ENCODE results near the gene PTCD2. TPM values are rescaled to one million over a fixed set of nuclear protein-coding genes. Genes with fewer than 3 reads are reported as not detected.

PTCD2 gene
- total RNA-seq, 2 donors from 2014 or later, result 8.9 to 10.2 TPM

GRCh38 chr5:72346398-72346797, 26.2 kb downstream of the PTCD2 start:
- H3K36me3 ChIP-seq, result no peaks in the 10 kb centered on the region
- no peaks in the 10 kb centered on the region for H3K27me3 ChIP-seq (replicated peaks; ENCODE audit: insufficient read depth)
- no peaks in the 10 kb centered on the region for H3K9me3 ChIP-seq
- no peak overlapping the region for H3K4me3 ChIP-seq
- no peak for TF ChIP-seq POLR2AphosphoS5 (IDR thresholded peaks at IDR 0.05)
- TF ChIP-seq, protein P1, sequence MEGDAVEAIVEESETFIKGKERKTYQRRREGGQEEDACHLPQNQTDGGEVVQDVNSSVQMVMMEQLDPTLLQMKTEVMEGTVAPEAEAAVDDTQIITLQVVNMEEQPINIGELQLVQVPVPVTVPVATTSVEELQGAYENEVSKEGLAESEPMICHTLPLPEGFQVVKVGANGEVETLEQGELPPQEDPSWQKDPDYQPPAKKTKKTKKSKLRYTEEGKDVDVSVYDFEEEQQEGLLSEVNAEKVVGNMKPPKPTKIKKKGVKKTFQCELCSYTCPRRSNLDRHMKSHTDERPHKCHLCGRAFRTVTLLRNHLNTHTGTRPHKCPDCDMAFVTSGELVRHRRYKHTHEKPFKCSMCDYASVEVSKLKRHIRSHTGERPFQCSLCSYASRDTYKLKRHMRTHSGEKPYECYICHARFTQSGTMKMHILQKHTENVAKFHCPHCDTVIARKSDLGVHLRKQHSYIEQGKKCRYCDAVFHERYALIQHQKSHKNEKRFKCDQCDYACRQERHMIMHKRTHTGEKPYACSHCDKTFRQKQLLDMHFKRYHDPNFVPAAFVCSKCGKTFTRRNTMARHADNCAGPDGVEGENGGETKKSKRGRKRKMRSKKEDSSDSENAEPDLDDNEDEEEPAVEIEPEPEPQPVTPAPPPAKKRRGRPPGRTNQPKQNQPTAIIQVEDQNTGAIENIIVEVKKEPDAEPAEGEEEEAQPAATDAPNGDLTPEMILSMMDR (IDR thresholded peaks at IDR 0.05), result no peak
- no peak for TF ChIP-seq POLR2A (IDR thresholded peaks at IDR 0.05)
- H3K27ac ChIP-seq, result no peak overlapping the region
- no peak for DNase-seq (ENCODE audit: low spot score)
- intact Hi-C loops (cut with DNase I), result no loop called here
- no peaks in the 10 kb centered on the region for H3K4me1 ChIP-seq (replicated peaks)
- 86% methylated on average over 2 of the region's 2 CpGs for WGBS

GRCh38 chr5:72347801-72348308, 27.7 kb downstream of the PTCD2 start:
- WGBS, result 96% methylated on average over 4 of the region's 4 CpGs
- no peak for TF ChIP-seq POLR2AphosphoS5 (IDR thresholded peaks at IDR 0.05)
- no peaks in the 10 kb centered on the region for H3K36me3 ChIP-seq
- intact Hi-C loops (cut with DNase I), result no loop called here
- H3K27ac ChIP-seq, result no peak overlapping the region
- no peak for DNase-seq (ENCODE audit: low spot score)
- no peaks in the 10 kb centered on the region for H3K4me1 ChIP-seq (replicated peaks)
- H3K4me3 ChIP-seq, result no peak overlapping the region
- no peaks in the 10 kb centered on the region for H3K27me3 ChIP-seq (replicated peaks; ENCODE audit: insufficient read depth)
- no peaks in the 10 kb centered on the region for H3K9me3 ChIP-seq

DNA sequence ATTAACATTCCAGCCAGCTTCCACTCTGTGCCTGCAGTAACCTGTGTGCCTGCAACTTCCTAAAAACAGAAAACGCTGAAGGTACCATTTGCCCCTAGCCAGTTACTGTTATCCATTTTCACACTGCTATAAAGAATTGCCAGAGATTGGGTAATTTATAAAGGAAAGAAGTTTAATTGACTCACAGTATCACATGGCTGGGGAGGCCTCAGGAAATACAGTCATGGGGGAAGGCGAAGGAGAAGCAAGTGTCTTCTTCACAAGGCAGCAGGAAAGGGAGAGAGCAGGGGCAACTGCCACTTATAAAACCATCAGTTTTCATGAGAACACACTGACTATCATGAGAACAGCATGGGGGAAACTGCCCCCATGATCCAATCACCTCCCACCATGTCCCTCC, 31.2 kb downstream of the PTCD2 start:
- TF ChIP-seq, protein P1 (IDR thresholded peaks at IDR 0.05), result no peak
- TF ChIP-seq POLR2A (IDR thresholded peaks at IDR 0.05), result no peak
- TF ChIP-seq POLR2AphosphoS5 (IDR thresholded peaks at IDR 0.05), result no peak
- 93% methylated on average over 2 of the region's 2 CpGs for WGBS
- Histone ChIP-seq H3K4me1 (replicated peaks) (no peaks in the 10 kb centered on the region), H3K9me3 (no peaks in the 10 kb centered on the region), H3K36me3 (no peaks in the 10 kb centered on the region), H3K4me3 (no peak overlapping the region), H3K27me3 (replicated peaks; ENCODE audit: insufficient read depth) (no peaks in the 10 kb centered on the region), H3K27ac (no peak overlapping the region)
- intact Hi-C loops (cut with DNase I), result no loop called here
- no peak for DNase-seq (ENCODE audit: low spot score)

GRCh38 chr5:72352616-72353015, 32.4 kb downstream of the PTCD2 start:
- no peak for TF ChIP-seq POLR2AphosphoS5 (IDR thresholded peaks at IDR 0.05)
- TF ChIP-seq, protein P1 (IDR thresholded peaks at IDR 0.05), result no peak
- no peak for TF ChIP-seq POLR2A (IDR thresholded peaks at IDR 0.05)
- no peak overlapping the region for H3K4me3 ChIP-seq
- no peaks in the 10 kb centered on the region for H3K9me3 ChIP-seq
- WGBS, result 100% methylated on average over 1 of the region's 1 CpG
- no peaks in the 10 kb centered on the region for H3K36me3 ChIP-seq
- intact Hi-C loops (cut with DNase I), result no loop called here
- no peaks in the 10 kb centered on the region for H3K27me3 ChIP-seq (replicated peaks; ENCODE audit: insufficient read depth)
- no peak overlapping the region for H3K27ac ChIP-seq
- H3K4me1 ChIP-seq (replicated peaks), result no peaks in the 10 kb centered on the region
- DNase-seq (ENCODE audit: low spot score), result no peak

DNA sequence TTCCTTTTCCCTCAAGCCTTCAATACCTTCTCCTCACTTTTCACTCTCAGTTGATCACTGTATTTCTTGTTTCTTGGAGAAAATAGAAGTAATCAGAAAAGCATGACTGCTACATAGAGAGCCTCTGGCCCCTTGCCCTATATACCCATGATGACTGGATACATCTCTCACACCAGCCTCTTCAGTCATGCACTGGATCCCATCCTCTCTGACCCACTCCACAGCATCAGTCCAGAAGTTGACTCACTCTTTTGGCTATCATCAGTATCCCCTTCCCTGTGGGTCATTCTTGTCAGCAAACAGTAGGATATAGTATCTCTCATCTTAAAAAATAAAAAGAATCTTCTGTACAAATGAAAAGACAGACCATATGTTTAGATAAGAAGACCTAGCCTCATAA, 32.9 kb downstream of the PTCD2 start:
- Histone ChIP-seq H3K4me1 (replicated peaks) (no peaks in the 10 kb centered on the region), H3K27ac (no peak overlapping the region), H3K36me3 (no peaks in the 10 kb centered on the region), H3K9me3 (no peaks in the 10 kb centered on the region), H3K27me3 (replicated peaks; ENCODE audit: insufficient read depth) (no peaks in the 10 kb centered on the region), H3K4me3 (no peak overlapping the region)
- DNase-seq (ENCODE audit: low spot score), result no peak
- TF ChIP-seq POLR2A (IDR thresholded peaks at IDR 0.05) (no peak), POLR2AphosphoS5 (IDR thresholded peaks at IDR 0.05) (no peak)
- TF ChIP-seq, protein P1 (IDR thresholded peaks at IDR 0.05), result no peak
- intact Hi-C loops (cut with DNase I), result no loop called here
